GM20000 (cell line): ENCODE data around the gene LIME1.
A peak's percentile ranks its signal among the peaks of the same experiment; 100 is the strongest.

Experiments
- DNase-seq: peaks from one replicate; pipeline ENCODE4 v3.0.0; 2012; ENCODE audit warnings: low spot score
- TF ChIP-seq, protein P1 (sequence below): IDR thresholded peaks from 2 replicates; pipeline ENCODE4 v1.5.1; 2012; ENCODE audit warnings: mild to moderate bottlenecking, control low read depth; ENCODE audit errors: extremely low read depth, missing control alignments

Gene LIME1

GRCh38 chr20:63703471-63703975 is 32.9 kb upstream of the LIME1 start:
- DNase-seq, result no peak

DNA sequence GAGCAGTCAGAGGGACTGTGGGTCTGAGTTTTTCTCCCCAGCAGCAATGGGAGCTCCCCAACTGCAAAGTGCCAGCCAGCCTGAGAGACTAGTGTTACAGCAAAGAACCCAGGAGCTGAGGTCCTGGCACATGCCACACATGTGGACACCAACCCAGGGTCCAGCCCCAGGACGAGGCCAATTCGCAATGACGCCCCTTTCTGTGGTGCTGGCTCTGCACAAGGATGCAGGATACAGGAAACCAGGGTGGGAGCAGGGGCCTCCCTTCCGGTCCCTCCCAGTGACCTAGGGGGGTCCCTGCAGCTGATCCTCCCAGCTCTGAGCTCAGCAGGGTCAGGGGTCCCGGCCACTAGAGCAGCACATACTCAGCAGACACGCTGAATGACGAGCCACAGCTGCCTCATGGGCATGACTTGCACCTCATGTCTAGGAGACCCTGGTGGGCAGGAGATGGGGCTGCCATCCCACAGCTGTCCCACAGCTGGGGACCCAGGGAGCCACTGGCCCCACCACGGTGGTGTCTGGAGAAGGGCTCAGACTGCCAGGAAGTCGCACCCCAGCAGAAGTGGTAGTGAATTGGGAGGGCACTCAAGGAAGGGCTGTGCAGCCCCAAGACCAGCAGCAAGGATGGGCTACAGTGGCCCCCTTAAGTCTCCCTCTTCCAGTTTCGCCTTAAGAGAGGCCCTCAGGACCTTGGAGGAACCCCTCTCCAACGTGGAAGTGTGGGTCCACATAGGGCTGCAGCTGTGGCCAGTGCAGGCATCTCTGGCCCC is 32.3 kb upstream of the LIME1 start:
- DNase-seq, result peak; percentile 6
- TF ChIP-seq, protein P1, sequence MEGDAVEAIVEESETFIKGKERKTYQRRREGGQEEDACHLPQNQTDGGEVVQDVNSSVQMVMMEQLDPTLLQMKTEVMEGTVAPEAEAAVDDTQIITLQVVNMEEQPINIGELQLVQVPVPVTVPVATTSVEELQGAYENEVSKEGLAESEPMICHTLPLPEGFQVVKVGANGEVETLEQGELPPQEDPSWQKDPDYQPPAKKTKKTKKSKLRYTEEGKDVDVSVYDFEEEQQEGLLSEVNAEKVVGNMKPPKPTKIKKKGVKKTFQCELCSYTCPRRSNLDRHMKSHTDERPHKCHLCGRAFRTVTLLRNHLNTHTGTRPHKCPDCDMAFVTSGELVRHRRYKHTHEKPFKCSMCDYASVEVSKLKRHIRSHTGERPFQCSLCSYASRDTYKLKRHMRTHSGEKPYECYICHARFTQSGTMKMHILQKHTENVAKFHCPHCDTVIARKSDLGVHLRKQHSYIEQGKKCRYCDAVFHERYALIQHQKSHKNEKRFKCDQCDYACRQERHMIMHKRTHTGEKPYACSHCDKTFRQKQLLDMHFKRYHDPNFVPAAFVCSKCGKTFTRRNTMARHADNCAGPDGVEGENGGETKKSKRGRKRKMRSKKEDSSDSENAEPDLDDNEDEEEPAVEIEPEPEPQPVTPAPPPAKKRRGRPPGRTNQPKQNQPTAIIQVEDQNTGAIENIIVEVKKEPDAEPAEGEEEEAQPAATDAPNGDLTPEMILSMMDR, result no peak

More at GRCh38 chr20:63703471-63703975, 32.9 kb upstream of the LIME1 start:
- TF ChIP-seq, protein P1, result no peak

- TF ChIP-seq, protein P1, result no peak
- DNase-seq, result no peak
Observed at GRCh38 chr20:63704749-63705117, 31.7 kb upstream of the LIME1 start.

DNA sequence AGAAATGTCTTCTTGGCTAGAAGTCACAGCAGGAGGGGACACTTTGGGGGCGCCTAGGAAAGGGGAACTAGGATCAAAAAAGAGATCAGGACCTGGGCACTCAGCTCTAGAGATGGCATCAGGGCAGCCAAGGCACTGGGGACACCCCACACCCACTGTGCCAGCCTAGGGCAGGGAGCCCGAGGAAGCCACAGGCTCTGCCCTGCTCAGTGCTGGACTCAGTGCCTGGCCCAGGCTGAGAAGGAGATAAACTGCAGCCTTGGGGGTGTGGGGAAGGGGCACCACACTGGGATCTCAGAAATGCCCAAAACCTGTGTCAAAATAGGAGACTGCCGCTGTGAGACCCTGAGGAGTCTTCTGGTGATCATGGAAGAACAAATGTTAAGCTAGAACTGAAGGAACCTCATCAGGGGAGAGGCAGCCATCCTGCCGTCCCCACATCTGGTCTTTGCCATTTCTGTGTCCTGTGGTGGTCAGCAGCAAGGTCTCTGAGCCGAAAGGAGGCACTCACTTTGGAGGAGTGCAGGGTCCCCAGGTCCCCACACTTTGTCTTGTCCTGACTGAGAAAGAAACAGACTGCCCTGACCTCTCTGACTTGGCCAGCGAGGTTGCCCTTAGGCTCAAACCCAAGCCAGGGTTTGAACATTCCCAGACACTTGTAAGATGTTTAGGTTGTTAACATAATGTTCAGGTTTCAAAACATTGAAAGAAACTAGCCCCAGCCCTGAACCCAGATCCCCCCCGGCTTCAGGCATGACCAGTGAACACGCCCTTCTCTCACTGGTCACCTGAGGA is 31.0 kb upstream of the LIME1 start:
- DNase-seq, result no peak
- TF ChIP-seq, protein P1, result no peak

GRCh38 chr20:63706027-63706695 is 30.3 kb upstream of the LIME1 start:
- peak; percentile 7 for DNase-seq
- TF ChIP-seq, protein P1, result no peak

DNA sequence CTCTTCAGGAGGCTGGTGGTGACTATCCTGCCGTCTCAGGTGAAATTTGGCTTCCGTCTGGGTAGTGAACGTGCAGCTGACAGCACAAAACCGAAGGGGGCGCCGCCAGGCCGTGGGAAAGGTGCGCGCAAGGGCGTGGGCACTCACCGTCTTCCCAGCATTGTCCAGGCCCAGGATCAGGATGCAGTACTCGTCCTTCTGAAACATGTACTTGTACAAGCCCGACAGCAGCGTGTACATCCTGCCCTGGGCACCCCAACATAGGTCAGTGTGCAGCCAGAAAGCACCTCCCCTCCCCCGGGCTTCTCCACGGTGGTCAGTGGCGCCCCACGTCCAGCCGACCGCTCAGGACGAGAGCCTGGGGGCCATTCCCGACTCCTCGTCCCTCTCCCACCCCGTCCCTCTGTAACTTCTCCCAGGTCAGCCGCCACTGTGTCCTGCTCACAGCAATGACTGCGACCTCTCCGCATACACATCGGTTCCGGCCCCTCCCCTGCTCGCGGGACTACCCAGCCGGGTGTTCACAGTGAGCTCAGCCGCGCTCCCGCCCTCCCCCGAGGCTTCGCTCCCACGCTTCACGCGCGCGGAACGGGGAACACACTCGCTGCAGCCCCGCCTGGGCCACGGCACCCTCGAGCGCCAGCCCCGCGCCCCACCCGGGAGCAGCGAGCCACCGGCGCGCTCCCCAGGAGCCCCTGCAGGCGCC is 29.5 kb upstream of the LIME1 start:
- TF ChIP-seq, protein P1, result peak; percentile 62
- peak; percentile 80 for DNase-seq
